GM23338 (cell line): ENCODE results near the gene ZNF256. TPM values are rescaled to one million over a fixed set of nuclear protein-coding genes. Genes with fewer than 3 reads are reported as not detected.

Source experiments
- ATAC-seq: fragments of 200-7000 bp; cut with Tn5 transposase; 3 replicates; pipeline ENCODE4 v1.9.1; 2020
- DNase-seq: peaks from one replicate; pipeline ENCODE4 v3.0.0-alpha.2; 2015; ENCODE audit warnings: low spot score
- H2AFZ ChIP-seq: fragments of 200-600 bp; sonication (generic); 2 replicates; pipeline ENCODE4 v1.8.0; 2016; ENCODE audit warnings: antibody characterized with exemption, mild to moderate bottlenecking, moderate library complexity
- H3F3A ChIP-seq: fragments of 200-600 bp; sonication (generic); replicated peaks from 2 replicates; pipeline ENCODE4 v1.8.0; 2017; ENCODE audit warnings: antibody characterized with exemption, mixed run types, low read depth
- H3K27ac ChIP-seq: fragments of 200-600 bp; sonication (generic); 2 replicates; pipeline ENCODE4 v1.6.1; 2016; ENCODE audit warnings: low read depth
- H3K27me3 ChIP-seq: fragments of 200-600 bp; sonication (generic); 2 replicates; pipeline ENCODE4 v1.8.0; 2016; ENCODE audit warnings: mild to moderate bottlenecking, mixed run types, moderate library complexity; ENCODE audit not compliant: insufficient read depth
- H3K36me3 ChIP-seq: fragments of 200-600 bp; sonication (generic); 2 replicates; pipeline ENCODE4 v1.8.0; 2016; ENCODE audit warnings: mild to moderate bottlenecking; ENCODE audit not compliant: insufficient read depth
- H3K4me1 ChIP-seq: fragments of 200-600 bp; sonication (generic); 2 replicates; pipeline ENCODE4 v1.8.0; 2016; ENCODE audit warnings: mild to moderate bottlenecking, moderate library complexity; ENCODE audit not compliant: insufficient read depth
- H3K4me2 ChIP-seq: fragments of 200-600 bp; sonication (generic); 2 replicates; pipeline ENCODE4 v1.7.1; 2017; ENCODE audit warnings: mixed run types
- H3K4me3 ChIP-seq: fragments of 200-600 bp; sonication (generic); 2 replicates; pipeline ENCODE4 v1.6.1; 2016; ENCODE audit warnings: mixed run types
- H3K79me2 ChIP-seq: fragments of 200-600 bp; sonication (generic); replicated peaks from 2 replicates; pipeline ENCODE4 v1.8.0; 2017; ENCODE audit warnings: mild to moderate bottlenecking; ENCODE audit not compliant: insufficient read depth
- H3K9me2 ChIP-seq: fragments of 200-600 bp; sonication (generic); 2 replicates; pipeline ENCODE4 v1.8.0; 2017; ENCODE audit not compliant: insufficient read depth
- H4K20me1 ChIP-seq: fragments of 200-600 bp; sonication (generic); replicated peaks from 2 replicates; pipeline ENCODE4 v1.8.0; 2017; ENCODE audit warnings: mild to moderate bottlenecking; ENCODE audit not compliant: insufficient read depth
- H3K27ac Mint-ChIP-seq: 2 replicates; pipeline ENCODE4 v1.8.0; 2020; ENCODE audit warnings: inconsistent platforms, mild to moderate bottlenecking, moderate library complexity, mixed read lengths
- H3K27me3 Mint-ChIP-seq: 3 replicates; pipeline ENCODE4 v1.8.0; 2022; ENCODE audit warnings: low read depth, mild to moderate bottlenecking, moderate library complexity, mixed read lengths, inconsistent platforms; ENCODE audit not compliant: insufficient read depth, poor library complexity
- H3K36me3 Mint-ChIP-seq: 3 replicates; pipeline ENCODE4 v1.8.0; 2021; ENCODE audit warnings: low read depth, mild to moderate bottlenecking, inconsistent platforms, moderate library complexity, mixed read lengths
- H3K4me1 Mint-ChIP-seq: 3 replicates; pipeline ENCODE4 v1.8.0; 2020; ENCODE audit warnings: mild to moderate bottlenecking, inconsistent platforms, mixed read lengths
- H3K4me3 Mint-ChIP-seq: 3 replicates; pipeline ENCODE4 v1.8.0; 2021; ENCODE audit warnings: moderate library complexity, mild to moderate bottlenecking, inconsistent platforms, mixed read lengths
- H3K9me3 Mint-ChIP-seq: 3 replicates; pipeline ENCODE4 v1.8.0; 2020; ENCODE audit warnings: moderate library complexity, mild to moderate bottlenecking, inconsistent platforms, mixed read lengths
- CREB1 ChIP-seq: fragments of 250-450 bp; sonication (Bioruptor Pico); IDR thresholded peaks from 2 replicates; pipeline ENCODE4 v1.5.0; 2020; ENCODE audit warnings: low read depth, mild to moderate bottlenecking, moderate library complexity
- ETS1 ChIP-seq: IDR thresholded peaks from 2 replicates; pipeline ENCODE4 v1.6.1; 2016; ENCODE audit warnings: antibody characterized with exemption
- EZH2 ChIP-seq: fragments of 200-600 bp; sonication (generic); IDR thresholded peaks from one replicate; pipeline ENCODE4 v1.8.0; 2017; ENCODE audit warnings: antibody characterized with exemption, mild to moderate bottlenecking, low read depth; ENCODE audit not compliant: unreplicated experiment
- EZH2phosphoT487 ChIP-seq: fragments of 200-600 bp; sonication (generic); IDR thresholded peaks from one replicate; pipeline ENCODE4 v1.8.1; 2018; ENCODE audit warnings: antibody characterized with exemption; ENCODE audit not compliant: unreplicated experiment
- JUNB ChIP-seq: IDR thresholded peaks from one replicate; pipeline ENCODE4 v1.6.1; 2016; ENCODE audit warnings: antibody characterized with exemption; ENCODE audit not compliant: unreplicated experiment
- NANOG ChIP-seq: IDR thresholded peaks from 2 replicates; pipeline ENCODE4 v1.6.1; 2016; ENCODE audit warnings: antibody characterized with exemption, borderline replicate concordance
- POLR2AphosphoS5 ChIP-seq: IDR thresholded peaks from 2 replicates; pipeline ENCODE4 v1.6.1; 2016; ENCODE audit warnings: antibody characterized with exemption, low read depth
- STAT1 ChIP-seq: IDR thresholded peaks from one replicate; pipeline ENCODE4 v1.6.1; 2016; ENCODE audit warnings: antibody characterized with exemption; ENCODE audit not compliant: unreplicated experiment
- ZNF114 ChIP-seq: fragments of 250-450 bp; sonication (Bioruptor Pico); IDR thresholded peaks from 2 replicates; pipeline ENCODE4 v1.5.0; 2020; ENCODE audit warnings: mild to moderate bottlenecking, moderate library complexity
- ZNF331 ChIP-seq: fragments of 250-450 bp; sonication (Bioruptor Pico); IDR thresholded peaks from 2 replicates; pipeline ENCODE4 v1.5.0; 2020; ENCODE audit warnings: low read depth, mild to moderate bottlenecking, moderate library complexity
- ZNF462 ChIP-seq: fragments of 250-450 bp; sonication (Bioruptor Pico); IDR thresholded peaks from 2 replicates; pipeline ENCODE4 v1.5.0; 2020; ENCODE audit warnings: mild to moderate bottlenecking, moderate library complexity
- polyA plus RNA-seq: library from polyadenylated mRNA; unstranded; fragments of >200 nt; fragmentation: Nextera tagmentation; extraction: Ambion mirVana; gene quantifications from 2 replicates; pipeline ENCODE4 v1.2.1, GENCODE V29; 2016
- total RNA-seq: library from RNA; depleted of rRNA; stranded (reverse); fragments of >200 nt; shearing (Covaris generic); gene quantifications from 2 replicates; pipeline ENCODE4 v1.2.3, GENCODE V29; 2014
- TF ChIP-seq, protein P1 (sequence below): IDR thresholded peaks from one replicate; pipeline ENCODE4 v1.6.1; 2018; ENCODE audit warnings: antibody characterized with exemption; ENCODE audit not compliant: unreplicated experiment
- TF ChIP-seq, protein P2 (sequence below), 2 experiments: fragments of 200-600 bp in 1 of 2; sonication (generic) in 1 of 2; conservative IDR thresholded peaks; 2 replicates each; pipeline versions ENCODE4 v1.5.1 to v1.6.1; 2016 to 2017; ENCODE audit warnings: antibody characterized with exemption in 2 of 2, low read depth in 2 of 2, mild to moderate bottlenecking in 2 of 2, moderate library complexity in 1 of 2

ZNF256 gene
- total and polyA plus RNA-seq, 2 experiments from 2014 or later: 8.8 to 16.2 TPM

GRCh38 chr19:57934820-57935665 lies 12.5 kb downstream of the ZNF256 start, which contains the start of gene ZNF418:
TSS of gene ZNF418 (minus strand) at chr19:57935402. CDS start at chr19:57933822, 1,580 bp downstream.
- Mint-ChIP-seq H3K36me3 (peaks cover 71% of the 10 kb centered on the region), H3K9me3 (peaks cover 30% of the 10 kb centered on the region), H3K27ac (peak within 1 kb of the TSS; percentile 98), H3K4me3 (peak within 1 kb of the TSS; percentile 99), H3K27me3 (peaks cover 9% of the 10 kb centered on the region), H3K4me1 (peaks cover 13% of the 10 kb centered on the region)
- TF ChIP-seq POLR2AphosphoS5: peak; percentile 87
- TF ChIP-seq STAT1: no peak
- TF ChIP-seq CREB1 (CRISPR knock-in tag): peak; percentile 91
- no peak for TF ChIP-seq ZNF462
- TF ChIP-seq, protein P1, sequence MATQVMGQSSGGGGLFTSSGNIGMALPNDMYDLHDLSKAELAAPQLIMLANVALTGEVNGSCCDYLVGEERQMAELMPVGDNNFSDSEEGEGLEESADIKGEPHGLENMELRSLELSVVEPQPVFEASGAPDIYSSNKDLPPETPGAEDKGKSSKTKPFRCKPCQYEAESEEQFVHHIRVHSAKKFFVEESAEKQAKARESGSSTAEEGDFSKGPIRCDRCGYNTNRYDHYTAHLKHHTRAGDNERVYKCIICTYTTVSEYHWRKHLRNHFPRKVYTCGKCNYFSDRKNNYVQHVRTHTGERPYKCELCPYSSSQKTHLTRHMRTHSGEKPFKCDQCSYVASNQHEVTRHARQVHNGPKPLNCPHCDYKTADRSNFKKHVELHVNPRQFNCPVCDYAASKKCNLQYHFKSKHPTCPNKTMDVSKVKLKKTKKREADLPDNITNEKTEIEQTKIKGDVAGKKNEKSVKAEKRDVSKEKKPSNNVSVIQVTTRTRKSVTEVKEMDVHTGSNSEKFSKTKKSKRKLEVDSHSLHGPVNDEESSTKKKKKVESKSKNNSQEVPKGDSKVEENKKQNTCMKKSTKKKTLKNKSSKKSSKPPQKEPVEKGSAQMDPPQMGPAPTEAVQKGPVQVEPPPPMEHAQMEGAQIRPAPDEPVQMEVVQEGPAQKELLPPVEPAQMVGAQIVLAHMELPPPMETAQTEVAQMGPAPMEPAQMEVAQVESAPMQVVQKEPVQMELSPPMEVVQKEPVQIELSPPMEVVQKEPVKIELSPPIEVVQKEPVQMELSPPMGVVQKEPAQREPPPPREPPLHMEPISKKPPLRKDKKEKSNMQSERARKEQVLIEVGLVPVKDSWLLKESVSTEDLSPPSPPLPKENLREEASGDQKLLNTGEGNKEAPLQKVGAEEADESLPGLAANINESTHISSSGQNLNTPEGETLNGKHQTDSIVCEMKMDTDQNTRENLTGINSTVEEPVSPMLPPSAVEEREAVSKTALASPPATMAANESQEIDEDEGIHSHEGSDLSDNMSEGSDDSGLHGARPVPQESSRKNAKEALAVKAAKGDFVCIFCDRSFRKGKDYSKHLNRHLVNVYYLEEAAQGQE: no peak
- no peak for TF ChIP-seq NANOG
- TF ChIP-seq JUNB: no peak
- TF ChIP-seq ETS1: peak; percentile 94
- no peak for TF ChIP-seq EZH2phosphoT487
- no peak for TF ChIP-seq EZH2
- no peak for TF ChIP-seq ZNF114 (CRISPR knock-in tag)
- no peak for TF ChIP-seq ZNF331 (CRISPR knock-in tag)
- TF ChIP-seq, protein P2, sequence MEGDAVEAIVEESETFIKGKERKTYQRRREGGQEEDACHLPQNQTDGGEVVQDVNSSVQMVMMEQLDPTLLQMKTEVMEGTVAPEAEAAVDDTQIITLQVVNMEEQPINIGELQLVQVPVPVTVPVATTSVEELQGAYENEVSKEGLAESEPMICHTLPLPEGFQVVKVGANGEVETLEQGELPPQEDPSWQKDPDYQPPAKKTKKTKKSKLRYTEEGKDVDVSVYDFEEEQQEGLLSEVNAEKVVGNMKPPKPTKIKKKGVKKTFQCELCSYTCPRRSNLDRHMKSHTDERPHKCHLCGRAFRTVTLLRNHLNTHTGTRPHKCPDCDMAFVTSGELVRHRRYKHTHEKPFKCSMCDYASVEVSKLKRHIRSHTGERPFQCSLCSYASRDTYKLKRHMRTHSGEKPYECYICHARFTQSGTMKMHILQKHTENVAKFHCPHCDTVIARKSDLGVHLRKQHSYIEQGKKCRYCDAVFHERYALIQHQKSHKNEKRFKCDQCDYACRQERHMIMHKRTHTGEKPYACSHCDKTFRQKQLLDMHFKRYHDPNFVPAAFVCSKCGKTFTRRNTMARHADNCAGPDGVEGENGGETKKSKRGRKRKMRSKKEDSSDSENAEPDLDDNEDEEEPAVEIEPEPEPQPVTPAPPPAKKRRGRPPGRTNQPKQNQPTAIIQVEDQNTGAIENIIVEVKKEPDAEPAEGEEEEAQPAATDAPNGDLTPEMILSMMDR (conservative IDR thresholded peaks at IDR 0.05; ENCODE audit: low read depth in 2 of 2): no peak
- peaks cover 5% of the 10 kb centered on the region; the same call in 1 of the 2 replicates for H3K4me1 ChIP-seq
- H3K27ac ChIP-seq: peak within 1 kb of the TSS; percentile 79
- peaks cover 20% of the 10 kb centered on the region for H3K36me3 ChIP-seq
- H3K4me2 ChIP-seq: peak within 1 kb of the TSS; percentile 92
- peaks cover 53% of the 10 kb centered on the region for H3K79me2 ChIP-seq
- no peaks in the 10 kb centered on the region for H3K27me3 ChIP-seq
- no peaks in the 10 kb centered on the region for H3K9me2 ChIP-seq
- no peak within 1 kb of the TSS; the same call in 1 of the 2 replicates for H2AFZ ChIP-seq
- no peaks in the 10 kb centered on the region; the same call in 1 of the 2 replicates for H4K20me1 ChIP-seq
- peak; percentile 99 for ATAC-seq
- peak within 1 kb of the TSS; percentile 73 for H3K4me3 ChIP-seq
- DNase-seq: peak; percentile 98
- H3F3A ChIP-seq: 0 out of 2 replicates have a peak, but pooled peaks cover 4% of the 10 kb centered on the region
